CD4-positive, alpha-beta T cell treated with Interleukin-21 for 1 hour (primary cell): ENCODE measurements around the gene SMIM28.
"Not testable (repeated sequence)": the region's sequence is repeated elsewhere in the genome, so short reads cannot be mapped to it uniquely, and the experiment has no call there.

Experiments used
- DNase-seq: peaks from one replicate; pipeline ENCODE4 v3.0.0-alpha.2; 2020

The SMIM28 gene

GRCh38 chr6:138410048-138410735 is 32.5 kb downstream of the SMIM28 start:
- no peak for DNase-seq

- DNase-seq = no peak
These were observed 33.5 kb downstream of the SMIM28 start for GRCh38 chr6:138410972-138411880.

- DNase-seq = no peak
These were observed 37.4 kb downstream of the SMIM28 start for GRCh38 chr6:138415125-138415524.

DNA sequence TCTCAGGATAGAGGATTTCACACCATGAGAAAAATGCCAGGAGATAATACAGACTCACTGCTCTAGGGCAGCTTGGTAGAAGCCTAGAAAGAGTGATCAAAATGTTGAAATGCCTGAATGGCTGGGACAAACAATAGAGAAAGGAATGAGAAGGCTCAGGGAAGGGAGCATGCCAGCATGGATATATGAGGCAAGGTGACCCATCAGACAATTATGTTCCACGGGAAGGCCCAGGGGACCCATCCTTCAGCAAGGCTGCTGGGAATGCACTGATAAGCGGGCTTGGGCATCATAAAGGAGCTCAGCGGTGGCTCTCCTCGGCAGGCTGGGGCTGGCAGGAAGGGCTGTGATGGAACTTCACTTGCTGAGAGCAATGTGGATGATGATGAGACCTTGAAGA is 38.5 kb downstream of the SMIM28 start:
- no peak for DNase-seq

- DNase-seq = no peak
These were observed 39.9 kb downstream of the SMIM28 start for GRCh38 chr6:138417493-138418117.

- DNase-seq = no peak
These were observed 40.5 kb downstream of the SMIM28 start for GRCh38 chr6:138418118-138418742.

DNA sequence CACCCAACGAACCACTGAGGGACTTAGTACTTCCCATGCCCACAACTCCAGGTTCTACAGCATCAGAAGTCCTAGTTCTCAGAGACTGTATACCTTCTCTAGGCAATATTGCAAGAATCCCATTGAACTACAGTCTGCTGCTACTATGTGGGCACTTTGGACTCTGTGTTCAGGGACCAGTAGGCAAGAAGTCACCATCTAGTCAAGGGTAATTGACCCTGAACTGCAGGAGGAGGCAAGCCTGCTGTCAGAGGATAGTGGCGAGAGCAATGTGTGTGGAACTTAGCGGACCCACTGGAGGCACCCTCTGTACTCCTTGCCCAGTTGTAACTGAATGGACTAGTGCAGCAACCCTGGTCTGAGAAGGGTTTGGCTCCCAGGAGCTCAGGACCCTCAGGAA is 42.1 kb downstream of the SMIM28 start:
- DNase-seq = no peak

DNA sequence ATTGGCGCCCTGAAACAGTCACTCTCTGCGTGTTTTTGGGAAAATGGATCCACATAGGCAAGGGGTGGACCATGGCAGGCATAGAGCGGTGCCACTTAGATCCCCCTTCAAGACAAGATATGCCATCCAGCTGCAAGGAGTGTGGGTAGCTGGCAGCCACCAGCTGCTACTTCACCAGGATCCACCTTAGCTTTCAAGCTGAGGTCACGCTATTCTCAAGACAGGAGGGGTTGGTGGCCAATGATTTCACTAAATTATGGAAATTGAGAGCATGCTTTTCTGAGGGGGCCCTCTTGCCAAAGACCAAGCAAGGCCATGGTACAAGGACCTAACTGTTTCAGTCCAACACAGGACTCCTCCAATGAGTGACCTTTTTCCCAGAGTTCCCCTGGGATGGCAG is 42.7 kb downstream of the SMIM28 start:
- no peak for DNase-seq

DNA sequence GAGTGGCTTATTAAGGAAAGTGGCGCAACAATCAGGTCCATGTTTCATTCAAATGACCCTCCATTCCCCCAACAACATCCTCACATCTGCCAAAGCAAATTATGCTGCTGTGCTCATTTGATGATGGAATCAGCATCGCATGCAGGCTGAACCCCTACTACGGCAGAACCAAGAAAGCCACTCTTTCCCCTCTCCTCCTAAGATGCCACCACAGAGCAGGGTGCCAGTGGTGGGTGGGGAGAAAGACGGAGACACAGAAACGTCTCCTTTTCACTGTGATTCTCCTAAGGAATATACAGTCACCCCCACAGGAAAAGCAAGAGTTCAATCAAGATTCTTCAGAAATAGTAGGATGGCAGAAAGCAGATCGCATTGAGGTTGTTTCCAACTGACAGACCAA is 43.4 kb downstream of the SMIM28 start:
- no peak for DNase-seq

- no peak for DNase-seq
These were observed 43.9 kb downstream of the SMIM28 start for GRCh38 chr6:138421608-138422007.

GRCh38 chr6:138422861-138423260 is 45.2 kb downstream of the SMIM28 start:
- no peak for DNase-seq

DNA sequence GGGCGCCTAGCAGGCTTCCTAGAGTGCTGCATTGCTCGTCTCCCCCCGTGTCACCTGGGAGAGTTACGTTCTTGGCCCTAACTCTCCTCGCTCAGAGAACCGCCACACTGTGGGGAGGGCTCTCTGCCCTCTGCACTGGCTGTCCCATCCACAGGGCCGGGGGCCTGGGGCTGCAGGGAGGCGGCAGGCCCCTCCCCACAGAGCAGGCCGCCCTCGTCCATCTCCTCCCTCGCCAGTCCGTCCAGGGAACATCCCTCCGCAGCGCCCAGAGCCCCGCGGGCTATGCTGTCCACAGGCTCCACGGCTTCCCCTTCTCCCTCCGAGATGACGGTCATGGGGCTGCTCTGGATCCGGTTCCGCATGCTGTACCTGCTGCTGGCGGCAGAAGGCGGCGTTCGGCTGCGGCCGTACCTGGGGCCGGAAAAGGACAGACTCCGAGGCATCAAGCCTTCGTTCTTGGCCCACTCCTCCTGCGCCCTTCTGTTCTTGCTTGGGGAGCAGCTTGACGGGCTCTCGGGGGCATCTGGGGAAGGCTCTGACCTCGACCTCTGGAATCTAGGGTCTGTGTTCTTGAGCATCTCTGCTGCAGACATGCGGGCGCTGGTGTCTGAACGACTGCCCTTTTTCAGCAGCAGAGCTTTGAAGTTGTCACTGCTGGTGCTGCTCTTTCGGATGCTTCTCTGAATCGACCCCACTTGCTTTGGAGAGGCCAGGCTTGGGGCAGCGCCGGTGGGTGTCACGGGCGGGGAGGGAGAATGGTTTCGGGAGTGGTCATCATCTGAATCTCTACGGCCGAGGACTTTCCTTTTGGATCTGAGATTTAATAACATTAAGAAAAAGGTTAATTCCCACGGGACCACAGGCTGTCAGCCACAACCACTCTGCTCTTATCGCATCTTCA is 46.5 kb downstream of the SMIM28 start:
- no peak for DNase-seq

DNA sequence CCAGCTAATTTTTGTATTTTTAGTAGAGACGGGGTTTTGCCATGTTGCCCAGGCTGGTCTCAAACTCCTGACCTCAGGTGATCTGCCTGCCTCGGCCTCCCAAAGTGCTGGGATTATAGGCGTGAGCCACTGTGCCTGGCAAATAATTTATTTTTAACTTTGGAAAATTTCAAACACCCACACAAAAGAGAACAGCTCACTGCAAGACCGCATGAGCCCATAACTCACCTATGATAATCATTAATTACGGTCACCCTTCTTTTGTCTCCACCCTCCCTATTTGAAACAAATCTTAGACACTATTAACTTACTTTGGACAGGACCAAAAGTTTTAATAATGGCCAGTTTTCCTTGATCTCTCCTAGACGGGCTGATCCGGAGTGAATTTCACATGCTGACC is 47.6 kb downstream of the SMIM28 start:
- DNase-seq = not testable (repeated sequence)

DNA sequence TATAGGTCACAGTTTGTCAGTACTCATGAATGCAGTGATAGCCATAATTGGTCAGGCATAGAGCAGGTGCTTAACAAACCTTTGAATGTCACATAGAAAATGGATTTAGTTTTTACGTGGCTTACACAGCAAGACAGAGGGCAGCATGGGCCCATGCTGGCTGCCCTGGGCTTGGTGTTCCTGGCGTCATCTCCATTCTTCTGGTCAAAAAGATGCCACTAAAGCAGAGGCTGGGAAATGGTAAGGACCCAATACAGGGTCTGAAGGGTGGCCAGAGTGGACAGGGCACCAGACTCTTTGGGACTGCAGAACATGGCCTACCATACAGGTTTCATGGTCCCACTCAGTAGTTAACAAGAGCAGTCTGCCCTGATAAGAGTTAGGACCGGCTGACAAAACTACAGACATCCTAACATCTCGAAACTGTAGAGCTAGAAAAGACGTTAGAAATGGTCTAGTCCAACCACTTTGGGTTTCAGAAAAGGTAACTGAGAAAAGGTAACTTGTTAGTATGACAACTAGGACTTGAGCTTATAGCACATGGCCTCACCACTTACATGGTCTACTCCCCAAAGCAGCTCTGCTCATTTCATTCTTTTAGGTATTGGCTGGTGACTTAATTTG is 48.9 kb downstream of the SMIM28 start:
- DNase-seq = no peak

- DNase-seq = no peak
These were observed 50.0 kb downstream of the SMIM28 start for GRCh38 chr6:138427701-138428100.

DNA sequence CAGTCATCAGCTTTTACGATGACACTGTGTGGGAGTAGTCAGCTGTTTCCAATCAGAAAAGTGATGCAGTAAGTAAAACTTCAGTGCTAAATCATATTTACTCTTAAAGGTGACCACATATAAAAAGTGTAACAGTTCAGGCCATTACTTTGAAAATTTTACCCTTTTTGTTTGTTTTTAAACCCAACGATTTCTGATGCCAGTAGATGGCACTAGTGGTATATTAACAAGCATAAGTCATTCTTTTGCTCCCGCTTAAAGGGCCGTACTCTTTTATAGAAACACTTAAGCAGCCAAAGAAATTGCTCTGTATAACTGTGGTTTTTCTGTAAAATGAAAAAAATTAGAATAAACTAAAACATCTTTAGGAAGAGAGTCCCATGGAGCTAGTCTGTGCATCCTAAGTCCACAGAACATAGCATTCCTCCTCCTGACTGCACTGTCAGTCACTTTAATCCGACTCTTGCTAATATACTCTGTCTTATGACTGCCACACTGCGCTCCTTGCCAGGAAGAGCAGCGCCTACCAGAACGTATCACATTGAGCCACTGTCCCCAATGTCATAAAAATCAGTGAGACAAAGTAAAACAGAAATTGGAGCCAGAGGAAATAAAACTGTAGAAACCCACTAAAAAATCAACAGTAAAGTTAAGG is 51.4 kb downstream of the SMIM28 start:
- peak; percentile 63 for DNase-seq

DNA sequence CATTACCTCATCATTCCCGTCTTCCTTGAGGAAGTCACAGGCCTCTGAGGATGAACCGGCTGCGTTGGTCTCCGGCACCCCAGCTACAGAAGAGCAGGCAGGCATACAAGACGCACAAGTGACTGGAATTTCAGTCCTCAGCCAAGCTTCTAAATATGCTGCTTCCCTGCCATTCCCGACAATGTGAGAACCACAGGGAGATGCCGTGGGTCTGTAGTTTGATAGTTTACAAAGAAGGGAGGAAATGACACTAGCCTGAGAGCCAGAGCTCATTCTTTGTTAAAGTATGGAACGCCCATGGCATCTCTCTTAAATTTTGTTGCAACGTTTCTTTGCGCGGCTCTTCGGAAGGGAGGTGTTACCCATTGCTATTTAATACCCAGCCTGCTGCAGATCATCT is 52.1 kb downstream of the SMIM28 start:
- no peak for DNase-seq

DNA sequence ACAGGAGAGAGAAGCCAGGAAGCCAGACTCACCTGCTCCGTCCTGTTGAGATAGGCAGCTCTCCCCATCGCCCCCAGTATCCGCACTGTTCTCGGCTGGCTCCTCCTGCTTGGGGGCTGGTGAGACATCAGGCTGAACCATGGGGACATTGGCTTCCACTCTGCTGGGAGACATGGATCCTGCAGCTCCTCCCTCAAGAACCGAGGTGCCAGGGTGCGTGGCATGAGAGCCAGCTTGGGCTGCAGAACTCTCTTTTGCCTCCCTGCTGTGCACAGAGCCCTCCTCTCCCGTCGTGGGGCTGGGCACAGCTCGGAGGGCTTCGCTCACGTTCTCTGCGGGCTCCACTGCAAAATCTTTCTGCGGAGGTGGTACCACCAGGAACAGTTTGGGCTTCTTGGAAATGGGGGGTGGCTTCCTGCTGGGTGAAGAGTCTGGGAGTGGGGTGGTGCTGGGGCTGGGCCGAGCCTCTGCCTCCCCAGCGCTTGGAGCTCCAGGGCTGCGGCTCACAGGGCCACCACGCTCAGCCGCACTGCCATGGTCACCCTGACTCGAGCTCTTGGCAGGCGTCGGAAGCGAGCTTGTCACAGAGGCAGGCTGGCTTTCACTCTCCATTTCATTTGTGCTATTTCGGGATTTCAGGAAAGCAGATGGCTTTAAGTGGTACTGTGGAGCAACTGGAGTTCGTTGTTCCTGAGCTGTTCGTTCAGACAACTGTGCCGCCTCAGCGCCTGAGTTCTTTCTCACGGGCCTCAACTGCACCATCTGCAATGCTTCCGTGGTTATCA is 52.8 kb downstream of the SMIM28 start:
- DNase-seq = no peak

GRCh38 chr6:138431256-138432062 is 53.8 kb downstream of the SMIM28 start:
- DNase-seq = no peak

- DNase-seq = no peak
These were observed 54.3 kb downstream of the SMIM28 start for GRCh38 chr6:138432063-138432356.
